Ovary (tissue), 3 donors: Measurements from ENCODE around the gene KAT6B.

Source experiments
- EP300 ChIP-seq: sonication (generic); formaldehyde crosslinking; IDR thresholded peaks from one replicate; pipeline ENCODE4 v1.6.1; 2017; ENCODE audit warnings: antibody characterized with exemption
- POLR2A ChIP-seq: fragments of 450-650 bp; IDR thresholded peaks from one replicate; pipeline ENCODE4 v1.6.1; 2017; ENCODE audit warnings: antibody characterized with exemption, mild to moderate bottlenecking, moderate library complexity
- TF ChIP-seq, protein P1 (sequence below), 3 donors: fragments of 450-650 bp in 2 of 3; fragments of 200-600 bp in 1 of 3; IDR thresholded peaks; one replicate each; pipeline versions ENCODE4 v1.5.1 to v1.8.0; 2016 to 2022; ENCODE audit warnings: antibody characterized with exemption in 3 of 3, mild to moderate bottlenecking in 1 of 3
- donor health status: DM: no; HTN: no; CAD: no.

DNA sequence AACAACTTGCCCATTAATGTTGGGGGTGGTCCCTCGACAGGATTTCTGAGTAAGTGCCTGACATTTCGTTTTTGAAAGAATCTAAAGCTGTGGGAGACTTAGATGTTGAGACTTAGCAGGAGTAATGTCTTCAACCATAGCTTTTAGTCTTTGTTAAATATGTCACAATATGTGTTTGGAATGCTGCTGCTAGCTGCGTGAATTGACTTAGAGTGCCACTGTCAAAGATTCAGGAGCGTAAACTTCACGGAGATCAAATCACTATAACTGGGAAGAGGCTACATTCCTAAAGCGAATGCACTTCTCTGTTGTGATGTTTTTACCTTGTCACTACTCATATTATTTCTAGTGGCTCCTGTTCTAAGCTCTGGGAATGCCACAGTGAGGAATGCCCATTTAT, 193.8 kb downstream of the KAT6B start:
- TF ChIP-seq POLR2A (no peak), EP300 (no peak)
- TF ChIP-seq, protein P1, sequence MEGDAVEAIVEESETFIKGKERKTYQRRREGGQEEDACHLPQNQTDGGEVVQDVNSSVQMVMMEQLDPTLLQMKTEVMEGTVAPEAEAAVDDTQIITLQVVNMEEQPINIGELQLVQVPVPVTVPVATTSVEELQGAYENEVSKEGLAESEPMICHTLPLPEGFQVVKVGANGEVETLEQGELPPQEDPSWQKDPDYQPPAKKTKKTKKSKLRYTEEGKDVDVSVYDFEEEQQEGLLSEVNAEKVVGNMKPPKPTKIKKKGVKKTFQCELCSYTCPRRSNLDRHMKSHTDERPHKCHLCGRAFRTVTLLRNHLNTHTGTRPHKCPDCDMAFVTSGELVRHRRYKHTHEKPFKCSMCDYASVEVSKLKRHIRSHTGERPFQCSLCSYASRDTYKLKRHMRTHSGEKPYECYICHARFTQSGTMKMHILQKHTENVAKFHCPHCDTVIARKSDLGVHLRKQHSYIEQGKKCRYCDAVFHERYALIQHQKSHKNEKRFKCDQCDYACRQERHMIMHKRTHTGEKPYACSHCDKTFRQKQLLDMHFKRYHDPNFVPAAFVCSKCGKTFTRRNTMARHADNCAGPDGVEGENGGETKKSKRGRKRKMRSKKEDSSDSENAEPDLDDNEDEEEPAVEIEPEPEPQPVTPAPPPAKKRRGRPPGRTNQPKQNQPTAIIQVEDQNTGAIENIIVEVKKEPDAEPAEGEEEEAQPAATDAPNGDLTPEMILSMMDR (IDR thresholded peaks at IDR 0.05): no peak
